ENCODE measurements around the gene MYL12A.

DNA sequence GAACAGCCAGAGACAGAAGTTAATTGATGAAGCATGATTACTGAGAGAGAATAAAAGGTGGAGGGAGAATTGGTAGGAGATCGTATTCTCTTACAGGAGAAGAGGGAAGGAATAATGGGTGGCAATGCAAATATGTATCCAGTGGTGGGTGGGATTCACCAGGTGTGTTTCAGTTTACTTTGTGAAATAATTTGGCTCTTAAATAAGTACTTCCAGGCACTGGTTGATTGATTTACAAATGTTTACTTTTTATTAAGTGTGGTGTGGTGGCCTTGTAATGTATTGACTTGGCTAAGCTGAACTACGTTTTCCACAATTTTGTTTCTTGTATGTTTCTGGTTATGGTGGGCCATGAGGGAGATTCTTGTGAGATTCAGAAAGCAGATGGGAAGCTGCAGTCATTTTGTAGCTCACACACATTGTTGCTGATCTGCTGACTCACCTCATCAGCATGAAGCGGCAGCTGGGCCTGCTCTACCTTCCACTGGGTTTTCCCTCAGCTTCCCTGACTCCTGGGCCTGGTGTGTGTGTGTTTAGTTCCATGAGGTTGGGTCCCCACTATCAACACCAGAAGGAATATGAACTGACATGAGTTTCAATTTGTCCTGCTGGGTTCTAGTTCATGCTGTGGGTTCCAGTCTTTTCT is 47.0 kb downstream of the MYL12A start:
- TF ChIP-seq POLR2A (IDR thresholded peaks at IDR 0.05): no peak
- no peak for TF ChIP-seq EP300 (IDR thresholded peaks at IDR 0.05)
- TF ChIP-seq, protein P1, sequence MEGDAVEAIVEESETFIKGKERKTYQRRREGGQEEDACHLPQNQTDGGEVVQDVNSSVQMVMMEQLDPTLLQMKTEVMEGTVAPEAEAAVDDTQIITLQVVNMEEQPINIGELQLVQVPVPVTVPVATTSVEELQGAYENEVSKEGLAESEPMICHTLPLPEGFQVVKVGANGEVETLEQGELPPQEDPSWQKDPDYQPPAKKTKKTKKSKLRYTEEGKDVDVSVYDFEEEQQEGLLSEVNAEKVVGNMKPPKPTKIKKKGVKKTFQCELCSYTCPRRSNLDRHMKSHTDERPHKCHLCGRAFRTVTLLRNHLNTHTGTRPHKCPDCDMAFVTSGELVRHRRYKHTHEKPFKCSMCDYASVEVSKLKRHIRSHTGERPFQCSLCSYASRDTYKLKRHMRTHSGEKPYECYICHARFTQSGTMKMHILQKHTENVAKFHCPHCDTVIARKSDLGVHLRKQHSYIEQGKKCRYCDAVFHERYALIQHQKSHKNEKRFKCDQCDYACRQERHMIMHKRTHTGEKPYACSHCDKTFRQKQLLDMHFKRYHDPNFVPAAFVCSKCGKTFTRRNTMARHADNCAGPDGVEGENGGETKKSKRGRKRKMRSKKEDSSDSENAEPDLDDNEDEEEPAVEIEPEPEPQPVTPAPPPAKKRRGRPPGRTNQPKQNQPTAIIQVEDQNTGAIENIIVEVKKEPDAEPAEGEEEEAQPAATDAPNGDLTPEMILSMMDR (IDR thresholded peaks at IDR 0.05): no peak
- no peak for TF ChIP-seq POLR2AphosphoS5 (IDR thresholded peaks at IDR 0.05)
